Keratinocyte (primary cell): ENCODE measurements around the gene ZC3H10.

Experiments
- CTCF ChIP-seq, 3 experiments: IDR thresholded peaks in 1 of 3; conservative IDR thresholded peaks in 1 of 3; optimal IDR thresholded peaks in 1 of 3; 2 replicates in 2 of 3; 3 replicates in 1 of 3; pipeline versions ENCODE3 to v1.5.1; 2011; ENCODE audit warnings: low read length in 3 of 3, mild to moderate bottlenecking in 3 of 3, moderate library complexity in 2 of 3, control low read depth in 1 of 3, inconsistent platforms in 1 of 3; ENCODE audit not compliant: insufficient read depth in 2 of 3; ENCODE audit errors: extremely low read depth in 1 of 3
- EZH2 ChIP-seq: IDR thresholded peaks from one replicate; pipeline ENCODE4 v1.6.1; 2012; ENCODE audit warnings: inconsistent platforms, mild to moderate bottlenecking, low read length, moderate library complexity

- TF ChIP-seq EZH2 (no peak), CTCF (optimal IDR thresholded peaks at IDR 0.05 in 1 of 3, IDR thresholded peaks at IDR 0.05 in 1 of 3, conservative IDR thresholded peaks at IDR 0.05 in 1 of 3; ENCODE audit: extremely low read depth in 1 of 3, insufficient read depth in 2 of 3, low read length in 3 of 3) (no peak)
These were observed 47.3 kb downstream of the ZC3H10 start for GRCh38 chr12:56165369-56165768.
